Measurements from ENCODE around the gene EIF4A3. TPM values are rescaled to one million over a fixed set of nuclear protein-coding genes. Genes with fewer than 3 reads are reported as not detected.

Gene EIF4A3
- total and polyA plus RNA-seq, 9 of the 15 experiments (the other 6 are each of a cell fraction or from before 2014, with no cell fraction given) = 62.7 to 171 (median 127) TPM

DNA sequence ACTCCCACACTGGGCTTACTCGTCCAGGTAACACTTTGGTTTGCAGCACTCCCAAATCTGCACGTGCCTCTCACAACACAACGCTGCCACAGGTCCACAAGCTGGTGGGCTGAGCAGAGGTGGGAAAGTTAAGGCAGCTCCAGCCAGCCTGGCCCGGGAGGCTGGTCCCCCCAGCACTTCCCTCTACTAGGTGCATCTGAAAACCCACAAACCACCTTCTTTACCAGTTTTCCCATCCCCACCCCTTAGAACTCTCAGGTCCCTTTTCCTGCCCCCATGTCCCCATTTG lies 46.9 kb downstream of the EIF4A3 start:
- POLR2A ChIA-PET = interaction anchor here (0.6 kb wide), 1 partner anchor 155 kb away, joined by 3 read pairs; no protein-coding TSS in a partner anchor
- in situ Hi-C loops (cut with MboI) = no loop called here
- no peak overlapping the region for H3K4me2 ChIP-seq (ENCODE audit: insufficient read depth, low read length)
- TF ChIP-seq, protein P1, sequence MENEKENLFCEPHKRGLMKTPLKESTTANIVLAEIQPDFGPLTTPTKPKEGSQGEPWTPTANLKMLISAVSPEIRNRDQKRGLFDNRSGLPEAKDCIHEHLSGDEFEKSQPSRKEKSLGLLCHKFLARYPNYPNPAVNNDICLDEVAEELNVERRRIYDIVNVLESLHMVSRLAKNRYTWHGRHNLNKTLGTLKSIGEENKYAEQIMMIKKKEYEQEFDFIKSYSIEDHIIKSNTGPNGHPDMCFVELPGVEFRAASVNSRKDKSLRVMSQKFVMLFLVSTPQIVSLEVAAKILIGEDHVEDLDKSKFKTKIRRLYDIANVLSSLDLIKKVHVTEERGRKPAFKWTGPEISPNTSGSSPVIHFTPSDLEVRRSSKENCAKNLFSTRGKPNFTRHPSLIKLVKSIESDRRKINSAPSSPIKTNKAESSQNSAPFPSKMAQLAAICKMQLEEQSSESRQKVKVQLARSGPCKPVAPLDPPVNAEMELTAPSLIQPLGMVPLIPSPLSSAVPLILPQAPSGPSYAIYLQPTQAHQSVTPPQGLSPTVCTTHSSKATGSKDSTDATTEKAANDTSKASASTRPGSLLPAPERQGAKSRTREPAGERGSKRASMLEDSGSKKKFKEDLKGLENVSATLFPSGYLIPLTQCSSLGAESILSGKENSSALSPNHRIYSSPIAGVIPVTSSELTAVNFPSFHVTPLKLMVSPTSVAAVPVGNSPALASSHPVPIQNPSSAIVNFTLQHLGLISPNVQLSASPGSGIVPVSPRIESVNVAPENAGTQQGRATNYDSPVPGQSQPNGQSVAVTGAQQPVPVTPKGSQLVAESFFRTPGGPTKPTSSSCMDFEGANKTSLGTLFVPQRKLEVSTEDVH (IDR thresholded peaks at IDR 0.05; ENCODE audit: low read depth, partially characterized antibody) = no peak
- TF ChIP-seq ZNF444 (CRISPR knock-in tag; IDR thresholded peaks at IDR 0.05) (no peak), ZBTB43 (CRISPR knock-in tag; IDR thresholded peaks at IDR 0.05) (no peak), KAT2B (IDR thresholded peaks at IDR 0.05; ENCODE audit: low read depth, low read length) (no peak), EZH2 (IDR thresholded peaks at IDR 0.05; ENCODE audit: borderline replicate concordance, low read depth, low read length) (no peak), TAF9B (IDR thresholded peaks at IDR 0.05; ENCODE audit: partially characterized antibody) (no peak), ADNP (tag; IDR thresholded peaks at IDR 0.05) (no peak), NR1H2 (CRISPR knock-in tag; IDR thresholded peaks at IDR 0.05) (no peak), KAT8 (IDR thresholded peaks at IDR 0.05; ENCODE audit: low read depth) (no peak), ZNF780A (CRISPR knock-in tag; IDR thresholded peaks at IDR 0.05) (no peak), ZNF12 (CRISPR knock-in tag; IDR thresholded peaks at IDR 0.05) (no peak), MECOM (CRISPR knock-in tag; IDR thresholded peaks at IDR 0.05) (no peak), SNAPC5 (CRISPR knock-in tag; IDR thresholded peaks at IDR 0.05) (no peak), PPARD (CRISPR knock-in tag; IDR thresholded peaks at IDR 0.05) (no peak), MAFG (tag; conservative IDR thresholded peaks at IDR 0.05) (no peak), TBL1XR1 (IDR thresholded peaks at IDR 0.05; ENCODE audit: low read length in 2 of 2) (no peak)
- TF ChIP-seq, protein P2, sequence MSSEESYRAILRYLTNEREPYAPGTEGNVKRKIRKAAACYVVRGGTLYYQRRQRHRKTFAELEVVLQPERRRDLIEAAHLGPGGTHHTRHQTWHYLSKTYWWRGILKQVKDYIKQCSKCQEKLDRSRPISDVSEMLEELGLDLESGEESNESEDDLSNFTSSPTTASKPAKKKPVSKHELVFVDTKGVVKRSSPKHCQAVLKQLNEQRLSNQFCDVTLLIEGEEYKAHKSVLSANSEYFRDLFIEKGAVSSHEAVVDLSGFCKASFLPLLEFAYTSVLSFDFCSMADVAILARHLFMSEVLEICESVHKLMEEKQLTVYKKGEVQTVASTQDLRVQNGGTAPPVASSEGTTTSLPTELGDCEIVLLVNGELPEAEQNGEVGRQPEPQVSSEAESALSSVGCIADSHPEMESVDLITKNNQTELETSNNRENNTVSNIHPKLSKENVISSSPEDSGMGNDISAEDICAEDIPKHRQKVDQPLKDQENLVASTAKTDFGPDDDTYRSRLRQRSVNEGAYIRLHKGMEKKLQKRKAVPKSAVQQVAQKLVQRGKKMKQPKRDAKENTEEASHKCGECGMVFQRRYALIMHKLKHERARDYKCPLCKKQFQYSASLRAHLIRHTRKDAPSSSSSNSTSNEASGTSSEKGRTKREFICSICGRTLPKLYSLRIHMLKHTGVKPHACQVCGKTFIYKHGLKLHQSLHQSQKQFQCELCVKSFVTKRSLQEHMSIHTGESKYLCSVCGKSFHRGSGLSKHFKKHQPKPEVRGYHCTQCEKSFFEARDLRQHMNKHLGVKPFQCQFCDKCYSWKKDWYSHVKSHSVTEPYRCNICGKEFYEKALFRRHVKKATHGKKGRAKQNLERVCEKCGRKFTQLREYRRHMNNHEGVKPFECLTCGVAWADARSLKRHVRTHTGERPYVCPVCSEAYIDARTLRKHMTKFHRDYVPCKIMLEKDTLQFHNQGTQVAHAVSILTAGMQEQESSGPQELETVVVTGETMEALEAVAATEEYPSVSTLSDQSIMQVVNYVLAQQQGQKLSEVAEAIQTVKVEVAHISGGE (CRISPR knock-in tag; IDR thresholded peaks at IDR 0.05) = no peak

More for the DNA sequence above, 46.9 kb downstream of the EIF4A3 start:
- intact Hi-C loops (cut with micrococcal nuclease) = loop anchor here (10.0 kb wide), 1 partner anchor 85 kb away; no protein-coding TSS in a partner anchor
- no peak overlapping the region for H3K27ac ChIP-seq (ENCODE audit: extremely low read depth, low read depth, low read length)
- BruUV-seq (replicated peaks) = no TSS peak
- H3K9ac ChIP-seq (ENCODE audit: insufficient read depth in 1 of 2, low read depth in 2 of 2, low read length in 2 of 2) = no peak overlapping the region
- no peaks in the 10 kb centered on the region for H3K9me1 ChIP-seq (ENCODE audit: control insufficient read depth, insufficient read depth, low read length)
- CTCF ChIA-PET (ENCODE audit: low intra/inter-chr PET ratio) = no interaction called here
- H3K27me3 ChIP-seq (ENCODE audit: control insufficient read depth in 2 of 2, insufficient read depth in 2 of 2, low read length in 2 of 2) = peaks cover 15 to 34% of the 10 kb centered on the region in 2 experiments; a peak in 4 of 5 replicates
- no peak overlapping the region for H2AFZ ChIP-seq (ENCODE audit: low read depth, low read length)
- H3K79me2 ChIP-seq (ENCODE audit: control insufficient read depth, insufficient read depth, low read length) = no peaks in the 10 kb centered on the region
- 47% methylated on average over 4 of the region's 4 CpGs for WGBS (ENCODE audit: insufficient coverage, low coverage, missing lambda C conversion rate)
- no peak for DNase-seq (ENCODE audit: extremely low read depth in 1 of 4, low spot score in 3 of 4)
- no peaks in the 10 kb centered on the region for H3K36me3 ChIP-seq (ENCODE audit: control insufficient read depth, insufficient read depth, low read length)
- H3K4me1 ChIP-seq (replicated peaks in 1 of 2; ENCODE audit: control insufficient read depth in 2 of 2, insufficient read depth in 2 of 2, low read length in 2 of 2) = peaks cover 6 to 44% of the 10 kb centered on the region in 2 experiments; a peak in 4 of 5 replicates
- no peak overlapping the region for H3K4me3 ChIP-seq
- no peak for FAIRE-seq
- 0 out of 2 replicates have a peak, but pooled peaks cover 2% of the 10 kb centered on the region for H4K20me1 ChIP-seq (replicated peaks; ENCODE audit: control insufficient read depth, insufficient read depth, low read length)
- no peak for ATAC-seq
- no peaks in the 10 kb centered on the region for H3K9me3 ChIP-seq (replicated peaks; ENCODE audit: control insufficient read depth, insufficient read depth, low read depth, low read length)
